Stimulated activated CD4-positive, alpha-beta T cell treated with anti-CD3 and anti-CD28 coated beads, TNF-alpha, amount 100 ng/mL, for 24 hours (primary cell): ENCODE measurements around the gene GHRH.

Experiments
- DNase-seq, 3 experiments: peaks; one replicate each; pipeline ENCODE4 v3.0.0-alpha.2; 2020; ENCODE audit warnings: low read depth in 3 of 3

The GHRH gene

GRCh38 chr20:37260923-37261322, 691 bp downstream of the GHRH start:
- no peak for DNase-seq

- no peak for DNase-seq
These were observed 1.7 kb downstream of the GHRH start for GRCh38 chr20:37259865-37260264.

GRCh38 chr20:37259031-37259430, 2.6 kb downstream of the GHRH start:
- no peak for DNase-seq

- DNase-seq = no peak
These were observed 3.6 kb downstream of the GHRH start for GRCh38 chr20:37257988-37258387.

- no peak for DNase-seq
These were observed 4.1 kb downstream of the GHRH start for GRCh38 chr20:37257530-37257929.

- DNase-seq = no peak
These were observed 5.3 kb downstream of the GHRH start for GRCh38 chr20:37256286-37256685.

GRCh38 chr20:37254114-37254878, 7.3 kb downstream of the GHRH start:
- DNase-seq = no peak

- DNase-seq = no peak
These were observed 8.5 kb downstream of the GHRH start for GRCh38 chr20:37253087-37253486.

GRCh38 chr20:37251825-37252477, 9.7 kb downstream of the GHRH start:
- DNase-seq = no peak

- DNase-seq = no peak
These were observed 12.3 kb downstream of the GHRH start for GRCh38 chr20:37249304-37249703.

- DNase-seq = no peak
These were observed 14.1 kb downstream of the GHRH start for GRCh38 chr20:37247547-37247946.

GRCh38 chr20:37246736-37247135, 14.9 kb downstream of the GHRH start:
- no peak for DNase-seq

GRCh38 chr20:37245216-37246150, 16.1 kb downstream of the GHRH start:
- no peak for DNase-seq

GRCh38 chr20:37244572-37244957, 17.0 kb downstream of the GHRH start:
- DNase-seq = no peak

- DNase-seq = no peak
These were observed 17.6 kb downstream of the GHRH start for GRCh38 chr20:37243937-37244571.

GRCh38 chr20:37243076-37243936, 18.3 kb downstream of the GHRH start:
- no peak for DNase-seq

GRCh38 chr20:37242503-37242902, 19.1 kb downstream of the GHRH start:
- no peak for DNase-seq

GRCh38 chr20:37240337-37241067, 21.1 kb downstream of the GHRH start:
- DNase-seq = no peak

- no peak for DNase-seq
These were observed 22.6 kb downstream of the GHRH start for GRCh38 chr20:37238935-37239451.

- no peak for DNase-seq
These were observed 23.2 kb downstream of the GHRH start for GRCh38 chr20:37238426-37238825.
